Activated effector memory CD4-positive, alpha-beta T cell treated with Interleukin-2 at 50 U/mL for 16 hours (primary cell): ENCODE results near the gene PEMT.

Experiments
- DNase-seq: peaks from one replicate; pipeline ENCODE4 v3.0.0-alpha.2; 2020

Gene PEMT

GRCh38 chr17:17603895-17604225, 12.4 kb upstream of the PEMT start:
- no peak for DNase-seq

- no peak for DNase-seq
These were observed 11.8 kb upstream of the PEMT start for GRCh38 chr17:17603178-17603894.

GRCh38 chr17:17599965-17600364, 8.5 kb upstream of the PEMT start:
- DNase-seq = no peak

GRCh38 chr17:17598003-17598402, 6.5 kb upstream of the PEMT start:
- no peak for DNase-seq

GRCh38 chr17:17595755-17596154, 4.2 kb upstream of the PEMT start:
- DNase-seq = no peak

- DNase-seq = no peak
These were observed 1.7 kb upstream of the PEMT start for GRCh38 chr17:17593222-17593620.

GRCh38 chr17:17590883-17591354, 589 bp downstream of the PEMT start:
- no peak for DNase-seq

- no peak for DNase-seq
These were observed 1.3 kb downstream of the PEMT start for GRCh38 chr17:17590141-17590751.

GRCh38 chr17:17587614-17588337, 3.7 kb downstream of the PEMT start:
- no peak for DNase-seq

GRCh38 chr17:17582372-17582771, 9.1 kb downstream of the PEMT start:
- no peak for DNase-seq

- DNase-seq = no peak
These were observed 10.0 kb downstream of the PEMT start for GRCh38 chr17:17581509-17581908.

GRCh38 chr17:17580662-17581470, 10.6 kb downstream of the PEMT start:
- DNase-seq = no peak

GRCh38 chr17:17579691-17580090, 11.8 kb downstream of the PEMT start:
- DNase-seq = no peak

- no peak for DNase-seq
These were observed 14.1 kb downstream of the PEMT start for GRCh38 chr17:17577373-17577772.

- no peak for DNase-seq
These were observed 14.7 kb downstream of the PEMT start for GRCh38 chr17:17576772-17577234.

GRCh38 chr17:17575360-17576251, 15.9 kb downstream of the PEMT start:
- DNase-seq = no peak

GRCh38 chr17:17573912-17574311, 17.6 kb downstream of the PEMT start:
- DNase-seq = no peak

GRCh38 chr17:17572010-17572785, 19.3 kb downstream of the PEMT start:
- no peak for DNase-seq

GRCh38 chr17:17570798-17571716, 20.5 kb downstream of the PEMT start:
- no peak for DNase-seq

GRCh38 chr17:17570140-17570797, 21.2 kb downstream of the PEMT start:
- no peak for DNase-seq
